Neural progenitor cell (in vitro differentiated cells): Measurements from ENCODE around the gene JAG2. TPM values are rescaled to one million over a fixed set of nuclear protein-coding genes. Genes with fewer than 3 reads are reported as not detected.

Source experiments
- DNase-seq: peaks from one replicate; pipeline ENCODE4 v3.0.0-alpha.2; 2016; ENCODE audit warnings: low spot score
- H2AFZ ChIP-seq: fragments of 200-600 bp; sonication (generic); replicated peaks from 2 replicates; pipeline ENCODE4 v1.6.1; 2016; ENCODE audit warnings: antibody characterized with exemption
- H3F3A ChIP-seq: fragments of 200-600 bp; sonication (generic); 2 replicates; pipeline ENCODE4 v1.6.1; 2016; ENCODE audit warnings: antibody characterized with exemption, low read depth
- H3K27ac ChIP-seq: fragments of 200-600 bp; sonication (generic); 2 replicates; pipeline ENCODE4 v1.5.1; 2016; ENCODE audit warnings: mild to moderate bottlenecking
- H3K27me3 ChIP-seq: fragments of 200-600 bp; sonication (generic); 2 replicates; pipeline ENCODE4 v1.6.1; 2016; ENCODE audit warnings: mild to moderate bottlenecking, moderate library complexity
- H3K36me3 ChIP-seq: fragments of 200-600 bp; sonication (generic); 2 replicates; pipeline ENCODE4 v1.5.1; 2016
- H3K4me1 ChIP-seq: fragments of 200-600 bp; sonication (generic); 2 replicates; pipeline ENCODE4 v1.6.1; 2016; ENCODE audit warnings: mixed run types
- H3K4me2 ChIP-seq: fragments of 200-600 bp; sonication (generic); 2 replicates; pipeline ENCODE4 v1.6.1; 2016
- H3K4me3 ChIP-seq: fragments of 200-600 bp; sonication (generic); 2 replicates; pipeline ENCODE4 v1.5.1; 2016
- H3K79me2 ChIP-seq: fragments of 200-600 bp; sonication (generic); 2 replicates; pipeline ENCODE4 v1.6.1; 2016; ENCODE audit warnings: low read depth
- H3K9ac ChIP-seq: fragments of 200-600 bp; sonication (generic); 2 replicates; pipeline ENCODE4 v1.6.1; 2016
- H3K9me3 ChIP-seq: fragments of 200-600 bp; sonication (generic); 2 replicates; pipeline ENCODE4 v1.5.1; 2016; ENCODE audit warnings: low read depth
- H4K20me1 ChIP-seq: fragments of 200-600 bp; sonication (generic); 2 replicates; pipeline ENCODE4 v1.6.1; 2016; ENCODE audit warnings: low read depth
- H3K27ac Mint-ChIP-seq: 3 replicates; pipeline ENCODE4 v1.8.0; 2021; ENCODE audit warnings: mixed read lengths
- H3K27me3 Mint-ChIP-seq: 2 replicates; pipeline ENCODE4 v1.8.0; 2022; ENCODE audit warnings: low read depth, mild to moderate bottlenecking, inconsistent platforms, moderate library complexity, mixed read lengths; ENCODE audit not compliant: insufficient read depth
- H3K36me3 Mint-ChIP-seq: 3 replicates; pipeline ENCODE4 v1.8.0; 2021; ENCODE audit warnings: mixed read lengths
- H3K4me1 Mint-ChIP-seq: 3 replicates; pipeline ENCODE4 v1.8.0; 2021; ENCODE audit warnings: mixed read lengths
- H3K4me3 Mint-ChIP-seq: 3 replicates; pipeline ENCODE4 v1.8.0; 2021; ENCODE audit warnings: mild to moderate bottlenecking, moderate library complexity, mixed read lengths
- H3K9me3 Mint-ChIP-seq: 3 replicates; pipeline ENCODE4 v1.8.0; 2020; ENCODE audit warnings: mixed read lengths
- CTCF ChIP-seq: fragments of 200-600 bp; sonication (generic); IDR thresholded peaks from 2 replicates; pipeline ENCODE4 v1.5.1; 2017; ENCODE audit warnings: antibody characterized with exemption, mild to moderate bottlenecking
- EZH2 ChIP-seq: fragments of 200-600 bp; sonication (generic); IDR thresholded peaks from 2 replicates; pipeline ENCODE4 v1.6.1; 2017; ENCODE audit warnings: antibody characterized with exemption, mild to moderate bottlenecking, moderate library complexity
- EZH2phosphoT487 ChIP-seq: fragments of 200-600 bp; sonication (generic); IDR thresholded peaks from 2 replicates; pipeline ENCODE4 v1.6.1; 2017; ENCODE audit warnings: antibody characterized with exemption
- total RNA-seq: library from RNA; depleted of rRNA; stranded (reverse); fragments of >200 nt; gene quantifications from 2 replicates; pipeline ENCODE4 v1.2.3, GENCODE V29; 2015; ENCODE audit warnings: low replicate concordance

JAG2 gene
- total RNA-seq, 1 donor from 2014 or later, result 2.1 TPM

- no peak overlapping the region for H3K4me3 Mint-ChIP-seq
- no peak overlapping the region for H2AFZ ChIP-seq
- no peaks in the 10 kb centered on the region for H3K27me3 ChIP-seq
- H3K9me3 ChIP-seq, result no peaks in the 10 kb centered on the region
- H3K4me1 Mint-ChIP-seq, result peaks cover 3% of the 10 kb centered on the region
- H3K36me3 Mint-ChIP-seq, result peaks cover 2% of the 10 kb centered on the region
- no peaks in the 10 kb centered on the region for H3K4me1 ChIP-seq
- H3K9ac ChIP-seq, result no peak overlapping the region
- no peak for TF ChIP-seq CTCF
- no peak for TF ChIP-seq EZH2phosphoT487
- TF ChIP-seq EZH2, result no peak
- no peak overlapping the region for H3K4me3 ChIP-seq
- DNase-seq, result no peak
- no peak overlapping the region for H3K27ac ChIP-seq
- peak overlapping the region; percentile 43 for H3K27ac Mint-ChIP-seq
- H3K36me3 ChIP-seq, result no peaks in the 10 kb centered on the region
- H3K9me3 Mint-ChIP-seq, result no peaks in the 10 kb centered on the region
- peaks cover 6% of the 10 kb centered on the region for H3K27me3 Mint-ChIP-seq
- H3K79me2 ChIP-seq, result no peaks in the 10 kb centered on the region
- no peaks in the 10 kb centered on the region for H3F3A ChIP-seq
- no peak overlapping the region for H3K4me2 ChIP-seq
- H4K20me1 ChIP-seq, result no peaks in the 10 kb centered on the region
Measured at GRCh38 chr14:105215602-105216001, 47.0 kb upstream of the JAG2 start.

- H3K4me3 Mint-ChIP-seq, result no peak overlapping the region
- H3K36me3 ChIP-seq, result no peaks in the 10 kb centered on the region
- peaks cover 3% of the 10 kb centered on the region for H3K4me1 Mint-ChIP-seq
- H4K20me1 ChIP-seq, result no peaks in the 10 kb centered on the region
- no peaks in the 10 kb centered on the region for H3K4me1 ChIP-seq
- H2AFZ ChIP-seq, result no peak overlapping the region
- H3K79me2 ChIP-seq, result no peaks in the 10 kb centered on the region
- no peaks in the 10 kb centered on the region for H3F3A ChIP-seq
- no peak overlapping the region for H3K9ac ChIP-seq
- no peak for DNase-seq
- peaks cover 2% of the 10 kb centered on the region for H3K36me3 Mint-ChIP-seq
- no peak overlapping the region for H3K4me3 ChIP-seq
- no peak overlapping the region for H3K27ac Mint-ChIP-seq
- H3K27me3 Mint-ChIP-seq, result peaks cover 6% of the 10 kb centered on the region
- H3K9me3 Mint-ChIP-seq, result no peaks in the 10 kb centered on the region
- TF ChIP-seq CTCF (no peak), EZH2phosphoT487 (no peak), EZH2 (no peak)
- no peak overlapping the region for H3K27ac ChIP-seq
- H3K9me3 ChIP-seq, result no peaks in the 10 kb centered on the region
- no peaks in the 10 kb centered on the region for H3K27me3 ChIP-seq
- H3K4me2 ChIP-seq, result no peak overlapping the region
Measured at GRCh38 chr14:105214324-105214915, 45.8 kb upstream of the JAG2 start.

- Histone ChIP-seq H3K27me3 (no peaks in the 10 kb centered on the region), H3K4me2 (no peak overlapping the region), H3K4me1 (no peaks in the 10 kb centered on the region), H3K9ac (no peak overlapping the region), H3K27ac (peak overlapping the region; percentile 29), H3K79me2 (no peaks in the 10 kb centered on the region), H3K4me3 (no peak overlapping the region), H3K36me3 (no peaks in the 10 kb centered on the region), H4K20me1 (no peaks in the 10 kb centered on the region), H3F3A (no peaks in the 10 kb centered on the region), H3K9me3 (no peaks in the 10 kb centered on the region), H2AFZ (no peak overlapping the region)
- Mint-ChIP-seq H3K4me3 (no peak overlapping the region), H3K4me1 (peaks cover 5% of the 10 kb centered on the region), H3K27me3 (peaks cover 6% of the 10 kb centered on the region), H3K27ac (no peak overlapping the region), H3K36me3 (peaks cover 2% of the 10 kb centered on the region), H3K9me3 (no peaks in the 10 kb centered on the region)
- TF ChIP-seq EZH2, result no peak
- no peak for TF ChIP-seq EZH2phosphoT487
- TF ChIP-seq CTCF, result no peak
- no peak for DNase-seq
Measured at GRCh38 chr14:105213361-105213760, 44.8 kb upstream of the JAG2 start.
